ENCODE data around the gene FCHSD2.

FCHSD2 gene

GRCh38 chr11:72789493-72790131 lies 352.5 kb downstream of the FCHSD2 start:
- DNase-seq, result no peak

- DNase-seq, result no peak
Measured at GRCh38 chr11:72788241-72788640, 353.9 kb downstream of the FCHSD2 start.

- no peak for DNase-seq
Measured at GRCh38 chr11:72787216-72788104, 354.7 kb downstream of the FCHSD2 start.
